AG04449 (cell line): Measurements from ENCODE around the gene INF2.
A peak's percentile ranks its signal among the peaks of the same experiment; 100 is the strongest.
"Not testable (repeated sequence)": the region's sequence is repeated elsewhere in the genome, so short reads cannot be mapped to it uniquely, and the experiment has no call there.

Source experiments
- CTCF ChIA-PET: fragments of 350-600 bp; formaldehyde crosslinking; extraction: SDS; loops from one replicate; lab custom pipeline; 2021; ENCODE audit warnings: antibody characterized with exemption; lab: Yijun Ruan, JAX
- POLR2A ChIA-PET: fragments of 400-600, 350-600 bp; formaldehyde crosslinking; extraction: SDS; loops from one replicate; lab custom pipeline; 2020; ENCODE audit warnings: antibody characterized with exemption, inconsistent platforms; lab: Yijun Ruan, JAX
- DNase-seq: peaks from one replicate; pipeline ENCODE4 v3.0.0-alpha.2; 2010; ENCODE audit warnings: low read depth, low spot score
- H3K4me3 ChIP-seq: 2 replicates; pipeline ENCODE4 v1.5.1; 2011; ENCODE audit warnings: low read depth, mild to moderate bottlenecking, control low read depth, low read length
- CTCF ChIP-seq: IDR thresholded peaks from one replicate; pipeline ENCODE4 v1.5.1; 2011; ENCODE audit warnings: mild to moderate bottlenecking, moderate library complexity, low read length, control low read depth, inconsistent platforms; ENCODE audit not compliant: insufficient read depth; ENCODE audit errors: missing control alignments

Gene INF2

GRCh38 chr14:104661086-104661485 is 28.3 kb upstream of the INF2 start:
- no peak for DNase-seq
- no peak for TF ChIP-seq CTCF
- CTCF ChIA-PET = interaction anchor here (1.2 kb wide), 1 partner anchor 29 kb away, joined by 4 read pairs; the partner anchor contains the start of gene INF2
- no peak overlapping the region for H3K4me3 ChIP-seq
- POLR2A ChIA-PET = no interaction called here

DNA sequence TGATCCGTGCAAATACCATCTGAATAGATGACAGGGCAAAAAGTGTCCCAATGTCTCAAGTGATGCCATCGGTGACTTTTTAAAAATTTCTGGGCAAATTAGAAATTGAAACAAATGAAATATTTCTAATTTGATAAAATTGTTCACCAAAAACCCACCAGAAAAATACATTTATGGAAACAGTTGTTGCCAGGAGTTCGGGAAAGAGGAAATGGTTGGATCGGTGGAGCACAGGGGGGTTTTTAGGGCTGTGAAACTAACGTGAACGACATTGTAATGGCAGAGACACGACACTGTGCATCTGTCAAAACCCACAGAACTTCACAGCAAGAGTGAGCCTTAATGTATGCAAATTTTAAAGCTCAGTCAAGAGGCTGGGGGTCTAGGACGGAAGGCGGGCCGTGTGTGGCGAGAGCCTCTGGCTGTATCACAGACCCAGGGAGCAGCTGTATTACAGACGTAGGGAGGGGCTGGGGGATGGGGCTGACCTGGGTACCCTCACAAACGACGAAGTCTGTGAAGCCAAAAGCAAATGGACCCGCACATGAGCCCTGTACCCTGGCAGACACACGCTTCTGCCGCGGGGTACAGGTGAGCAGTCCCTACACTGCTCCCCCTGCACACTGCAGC is 27.8 kb upstream of the INF2 start:
- POLR2A ChIA-PET, CTCF ChIA-PET, DNase-seq, H3K4me3 ChIP-seq: not testable (repeated sequence)

DNA sequence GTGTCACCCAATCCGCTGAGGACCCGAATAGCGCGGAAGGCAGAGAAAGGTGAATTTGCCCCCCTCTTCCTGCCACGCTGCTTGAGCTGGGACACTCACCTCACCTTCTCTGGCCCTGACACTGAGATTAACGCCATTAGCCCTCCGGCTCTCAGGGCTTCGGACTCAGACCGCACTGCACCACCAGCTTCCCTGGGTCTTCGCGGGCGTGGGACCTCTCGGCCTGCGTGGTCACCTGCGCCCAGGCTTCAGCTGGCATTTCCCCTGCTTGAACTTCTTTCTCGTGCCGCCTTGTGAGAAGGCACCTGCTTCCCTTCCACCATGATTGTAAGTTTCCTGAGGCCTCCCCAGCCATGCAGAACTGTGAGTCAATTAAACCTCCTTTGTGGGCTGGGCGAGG is 26.9 kb upstream of the INF2 start:
- CTCF ChIA-PET, DNase-seq, H3K4me3 ChIP-seq, POLR2A ChIA-PET: not testable (repeated sequence)

- ChIA-PET CTCF (interaction anchor here (2.1 kb wide), 1 partner anchor 13 kb away, joined by 7 read pairs; no protein-coding TSS in a partner anchor), POLR2A (no interaction called here)
- no peak for TF ChIP-seq CTCF
Measured at GRCh38 chr14:104664107-104664506, 25.3 kb upstream of the INF2 start.

DNA sequence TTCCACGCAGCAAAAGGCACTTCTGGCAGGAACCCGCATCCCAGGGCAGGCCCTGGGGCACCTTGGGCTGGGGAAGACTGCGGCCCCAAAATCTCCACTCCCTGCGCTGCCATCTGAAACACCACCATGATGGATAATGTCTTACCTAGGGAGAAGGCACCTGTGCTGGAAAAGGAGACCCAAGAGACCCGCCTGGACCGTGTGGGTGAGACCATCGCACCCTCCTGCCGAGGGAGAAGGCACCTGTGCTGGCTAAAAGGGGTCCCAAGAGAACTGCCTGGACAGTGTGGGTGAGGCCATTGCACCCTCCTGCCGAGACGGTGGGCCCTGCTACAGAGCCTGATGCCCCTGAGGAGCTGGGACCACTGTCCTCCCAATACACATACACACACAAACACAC is 24.8 kb upstream of the INF2 start:
- TF ChIP-seq CTCF = no peak
- H3K4me3 ChIP-seq = no peak overlapping the region
- ChIA-PET CTCF (interaction anchor here (2.1 kb wide), 1 partner anchor 13 kb away, joined by 7 read pairs; no protein-coding TSS in a partner anchor), POLR2A (no interaction called here)
- no peak for DNase-seq

More at GRCh38 chr14:104664107-104664506, 25.3 kb upstream of the INF2 start:
- no peak for DNase-seq
- no peak overlapping the region for H3K4me3 ChIP-seq

GRCh38 chr14:104665114-104665656 is 24.2 kb upstream of the INF2 start:
- ChIA-PET CTCF (interaction anchor here (1.2 to 2.1 kb wide), 6 partner anchors 10 to 44 kb away, joined by 3 to 7 read pairs (median 4); no protein-coding TSS in a partner anchor), POLR2A (no interaction called here)
- no peak for TF ChIP-seq CTCF
- H3K4me3 ChIP-seq = no peak overlapping the region
- no peak for DNase-seq

- TF ChIP-seq CTCF = peak; percentile 16
- no peak overlapping the region for H3K4me3 ChIP-seq
- POLR2A ChIA-PET = no interaction called here
- CTCF ChIA-PET = interaction anchor here (0.7 to 2.1 kb wide), 8 partner anchors 9 to 57 kb away, joined by 3 to 7 read pairs (median 4); no protein-coding TSS in a partner anchor
- no peak for DNase-seq
Measured at GRCh38 chr14:104665657-104666522, 23.5 kb upstream of the INF2 start.

GRCh38 chr14:104666523-104666895 is 22.9 kb upstream of the INF2 start:
- POLR2A ChIA-PET, H3K4me3 ChIP-seq, DNase-seq: not testable (repeated sequence)
- CTCF ChIA-PET = interaction anchor here (0.7 to 2.1 kb wide), 8 partner anchors 9 to 56 kb away, joined by 3 to 7 read pairs (median 4); no protein-coding TSS in a partner anchor
